HG03469 (cell line): ENCODE measurements around the gene CRYGN.

Source experiments
- ATAC-seq: cut with Tn5 transposase; IDR thresholded peaks from one replicate; pipeline ENCODE4 v1.9.1; 2021; ENCODE audit warnings: mild to moderate bottlenecking, moderate library complexity, moderate number of reproducible peaks; ENCODE audit not compliant: unreplicated experiment

The CRYGN gene

DNA sequence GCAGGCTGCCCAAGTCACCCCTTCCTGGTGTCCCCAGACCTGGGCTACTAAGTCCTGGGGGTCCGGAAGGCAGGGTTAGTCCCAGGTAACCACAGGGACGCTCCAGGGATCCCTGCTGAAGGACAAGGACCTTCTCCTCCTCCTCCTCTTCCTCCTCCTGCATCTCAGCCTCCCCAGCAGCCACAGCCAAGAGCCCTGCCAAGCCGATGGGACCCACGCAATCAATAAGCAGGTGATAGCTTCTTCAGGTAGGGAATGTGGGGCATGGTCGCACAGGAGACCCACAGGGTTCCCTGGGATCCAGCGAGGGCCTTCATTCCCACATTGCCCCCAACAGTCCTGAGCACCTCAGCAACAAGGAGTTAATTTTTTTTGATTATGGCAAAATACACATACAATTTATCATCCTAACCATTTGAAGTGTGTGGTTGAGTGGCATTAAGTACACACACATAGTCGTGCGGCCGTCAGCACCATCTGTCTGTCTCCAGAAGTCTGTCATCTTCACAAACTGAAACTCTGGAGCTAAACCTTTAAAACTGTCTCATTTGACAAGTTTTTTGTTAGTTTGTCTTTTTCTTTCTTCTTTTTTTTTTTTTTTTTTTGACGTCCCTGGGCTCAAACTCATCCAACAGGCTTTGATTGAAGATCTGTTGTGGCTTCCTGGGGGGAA lies 12.1 kb downstream of the CRYGN start:
- ATAC-seq: no peak

- no peak for ATAC-seq
Measured at GRCh38 chr7:151426904-151427704, 12.8 kb downstream of the CRYGN start.

DNA sequence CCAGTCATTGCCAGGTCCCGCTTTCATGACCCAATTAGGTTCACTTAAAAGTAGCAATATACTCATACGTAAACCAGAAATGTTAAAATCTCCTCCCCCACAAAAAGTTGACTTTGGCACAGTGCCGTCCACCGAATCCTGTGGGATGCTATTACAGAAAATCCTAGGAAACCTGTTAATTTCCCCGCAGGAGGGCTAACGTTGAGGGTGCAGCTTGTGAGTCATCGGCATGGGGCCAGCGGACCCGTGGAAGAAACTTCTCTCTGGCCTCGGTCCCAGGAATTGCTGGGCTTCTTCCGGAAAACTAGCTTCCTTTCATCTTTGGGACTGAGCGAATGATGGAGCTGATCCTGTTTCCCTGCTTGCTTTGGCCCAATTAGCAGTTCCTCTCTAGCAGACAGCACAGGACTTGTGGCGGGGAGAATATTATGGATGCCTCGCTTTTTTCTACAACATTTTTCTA lies 13.5 kb downstream of the CRYGN start:
- no peak for ATAC-seq

DNA sequence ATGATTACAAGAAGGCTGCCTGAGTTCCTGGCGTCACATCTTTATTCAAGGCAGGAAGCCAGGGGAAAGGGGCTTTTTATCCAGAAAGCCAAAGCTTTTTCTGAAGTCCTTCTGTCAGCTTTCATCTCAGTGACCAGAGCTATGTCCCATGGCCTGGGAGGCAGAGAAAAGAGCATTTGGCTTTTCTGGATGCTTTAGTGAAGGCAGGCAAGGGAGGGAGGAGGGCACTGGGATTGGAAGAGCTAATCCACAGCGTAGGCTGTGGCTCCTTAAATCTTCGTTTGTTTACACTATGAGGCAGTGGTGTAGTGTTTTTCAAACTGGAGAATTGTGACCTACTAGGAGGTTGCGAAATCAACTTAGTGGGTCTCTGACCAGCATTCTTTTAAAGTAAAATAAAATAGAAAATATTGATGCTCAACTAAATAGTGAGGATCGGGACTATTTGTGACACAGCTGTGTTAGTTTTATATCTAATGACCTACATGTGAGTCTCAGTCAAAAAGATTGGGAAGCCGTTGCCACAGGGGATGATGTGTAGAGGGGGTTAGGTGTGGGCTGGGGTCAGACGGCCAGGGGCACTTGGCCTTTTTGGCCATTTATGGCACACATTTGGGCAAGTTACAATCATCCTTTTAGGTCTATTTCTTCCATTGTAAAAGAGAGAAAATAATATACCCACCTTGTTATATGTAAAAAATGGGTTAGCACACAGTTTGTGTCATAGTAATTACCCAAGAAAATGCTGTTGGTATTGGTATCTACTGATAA lies 14.1 kb downstream of the CRYGN start:
- ATAC-seq: no peak

- no peak for ATAC-seq
Measured at GRCh38 chr7:151424799-151425198, 15.1 kb downstream of the CRYGN start.

- no peak for ATAC-seq
Measured at GRCh38 chr7:151423936-151424335, 16.0 kb downstream of the CRYGN start.

DNA sequence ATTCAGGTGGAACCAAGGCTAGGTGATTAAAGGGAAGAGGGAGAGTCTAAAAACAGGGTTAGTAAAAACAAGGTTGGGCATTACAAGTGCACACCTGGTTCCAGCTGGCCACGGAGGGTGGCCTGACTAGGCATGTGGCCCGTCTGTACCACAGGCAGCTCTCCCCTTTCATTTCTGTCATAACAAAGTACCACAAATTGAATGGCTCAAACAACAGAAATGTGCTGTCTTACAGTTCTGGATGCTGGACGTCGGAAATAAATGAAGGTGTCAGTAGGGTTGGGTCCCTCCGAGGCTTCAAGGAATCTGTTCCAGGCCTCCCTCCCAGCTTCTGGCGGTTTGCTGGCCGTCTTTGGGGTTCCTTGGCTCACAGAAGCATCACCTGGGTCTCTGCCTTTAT lies 16.7 kb downstream of the CRYGN start:
- no peak for ATAC-seq

GRCh38 chr7:151422212-151422611 lies 17.7 kb downstream of the CRYGN start:
- ATAC-seq: no peak

DNA sequence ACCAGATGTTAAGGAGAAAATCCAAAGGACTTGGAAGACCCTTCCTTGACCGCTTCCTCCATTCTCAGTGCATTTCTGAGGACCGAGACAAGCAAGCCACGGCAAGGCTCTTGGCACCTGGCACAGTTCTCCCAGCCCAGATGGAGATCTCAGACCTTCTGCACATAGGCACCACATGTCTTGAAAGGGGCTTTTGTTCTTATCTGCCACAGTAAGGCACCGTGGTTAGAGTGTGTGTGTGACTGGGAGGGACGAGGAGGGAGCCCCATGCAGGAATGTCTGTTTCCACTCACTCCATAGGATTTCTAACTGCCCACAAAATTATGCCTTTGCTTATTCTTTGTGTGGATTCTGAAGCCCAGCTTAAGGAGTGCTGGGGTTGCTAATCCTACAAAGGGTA lies 19.8 kb downstream of the CRYGN start:
- ATAC-seq: no peak

- no peak for ATAC-seq
Measured at GRCh38 chr7:151416941-151417315, 23.0 kb downstream of the CRYGN start.

GRCh38 chr7:151416112-151416940 lies 23.6 kb downstream of the CRYGN start:
- no peak for ATAC-seq

DNA sequence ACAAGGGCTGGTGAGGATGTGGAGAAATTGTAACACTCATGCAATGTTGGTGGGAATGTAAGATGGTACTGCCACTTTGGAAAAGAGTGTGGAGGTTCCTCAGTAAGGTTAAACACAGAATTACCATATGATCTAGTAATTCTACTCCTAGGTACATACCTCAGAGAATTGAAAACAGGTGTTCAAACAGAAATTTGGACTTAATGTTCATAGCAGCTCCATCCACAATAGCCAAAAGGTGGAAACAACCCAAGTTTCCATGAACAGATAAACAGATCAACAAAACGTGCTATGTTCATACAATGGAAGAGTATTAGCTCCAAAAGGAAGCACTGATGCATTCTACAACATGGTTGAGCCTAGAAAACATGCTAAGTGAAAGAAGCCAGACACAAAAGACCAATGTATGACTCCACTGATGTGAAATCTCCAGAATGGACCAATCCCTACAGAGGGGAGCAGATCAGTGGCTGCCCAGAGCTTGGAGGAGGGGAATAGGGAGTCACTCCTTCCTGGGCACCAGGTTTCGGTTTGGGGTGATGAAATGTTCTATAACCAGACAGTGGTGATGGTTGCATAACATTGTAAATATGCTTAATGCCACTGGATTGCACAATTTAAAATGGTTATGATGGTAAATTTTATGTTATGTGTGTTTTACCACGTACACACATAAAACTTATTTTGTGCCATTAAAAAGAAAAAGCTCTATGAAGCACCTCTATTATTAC lies 24.4 kb downstream of the CRYGN start:
- no peak for ATAC-seq

GRCh38 chr7:151413241-151413640 lies 26.7 kb downstream of the CRYGN start:
- no peak for ATAC-seq

- no peak for ATAC-seq
Measured at GRCh38 chr7:151412318-151412717, 27.6 kb downstream of the CRYGN start.

GRCh38 chr7:151411551-151411950 lies 28.4 kb downstream of the CRYGN start:
- no peak for ATAC-seq

GRCh38 chr7:151410405-151411390 lies 29.2 kb downstream of the CRYGN start:
- no peak for ATAC-seq

DNA sequence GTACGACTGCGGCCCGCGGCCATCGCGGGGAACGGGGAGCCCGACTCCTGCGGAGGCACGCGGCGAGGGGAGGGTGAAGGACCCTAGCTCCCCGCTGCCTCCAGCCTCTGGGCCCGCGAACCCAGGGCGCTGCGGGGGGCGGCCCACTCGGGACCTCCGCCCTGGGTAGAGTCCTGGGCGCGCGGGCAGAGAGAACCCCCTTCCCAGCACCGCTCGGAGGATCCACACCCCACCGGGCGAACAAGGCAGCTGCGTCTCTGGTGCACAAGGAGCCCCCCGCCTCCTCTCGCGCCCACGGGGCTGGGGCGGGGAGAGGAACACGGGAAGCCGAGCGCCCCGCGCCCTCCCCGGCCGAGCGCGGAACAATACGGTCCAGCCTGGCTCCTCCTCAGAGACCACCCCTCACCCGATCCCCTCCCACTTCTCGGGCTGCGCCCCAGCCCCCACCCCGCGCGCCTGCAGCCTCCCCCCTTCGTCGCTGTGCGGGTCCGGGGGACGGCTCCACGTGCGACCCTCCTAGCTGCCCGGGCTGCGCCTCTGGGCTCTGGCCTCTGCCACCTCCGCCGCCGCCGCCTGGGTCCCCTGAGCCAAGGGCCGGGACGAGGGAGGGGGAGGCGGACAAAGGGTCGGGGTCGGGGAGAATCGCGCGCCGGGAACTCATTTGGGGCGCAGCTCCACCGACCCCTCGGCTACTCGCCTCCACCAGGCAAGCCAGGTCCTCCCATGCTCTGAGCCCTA lies 30.1 kb downstream of the CRYGN start, which contains the start of gene WDR86:
Gene WDR86 (minus strand): TSS at position 372 of the 738 bp plus-strand sequence. CDS start 449 bp downstream, outside the sequence.
- no peak for ATAC-seq
